ENCODE data around the gene CDC40. TPM values are rescaled to one million over a fixed set of nuclear protein-coding genes. Genes with fewer than 3 reads are reported as not detected.
"Not testable (repeated sequence)": the region's sequence is repeated elsewhere in the genome, so short reads cannot be mapped to it uniquely, and the experiment has no call there.

The CDC40 gene
- total RNA-seq, 4 donors from 2014 or later: 27.4 to 32.0 (median 28.8) TPM

- no peaks in the 10 kb centered on the region for H3K36me3 ChIP-seq
- H3K4me3 ChIP-seq (replicated peaks in 1 of 3): no peak overlapping the region
- intact Hi-C loops (cut with DNase I): no loop called here
- no peak for TF ChIP-seq POLR2A (IDR thresholded peaks at IDR 0.05)
- no peak for TF ChIP-seq CTCF (IDR thresholded peaks at IDR 0.05)
- no peak for DNase-seq
- WGBS, 2 donors: 83 to 84% methylated on average over 4 of the region's 4 CpGs
- H3K27ac ChIP-seq: no peak overlapping the region
- no peaks in the 10 kb centered on the region for H3K27me3 ChIP-seq
- no peaks in the 10 kb centered on the region for H3K4me1 ChIP-seq
- H3K9me3 ChIP-seq: no peaks in the 10 kb centered on the region
These were observed 89.9 kb downstream of the CDC40 start for GRCh38 chr6:110270165-110270564.

GRCh38 chr6:110271732-110272022, 91.5 kb downstream of the CDC40 start:
- DNase-seq: no peak
- H3K9me3 ChIP-seq: no peaks in the 10 kb centered on the region
- no peak for TF ChIP-seq POLR2A (IDR thresholded peaks at IDR 0.05)
- no peak for TF ChIP-seq CTCF (IDR thresholded peaks at IDR 0.05)
- H3K27ac ChIP-seq: no peak overlapping the region
- H3K4me3 ChIP-seq (replicated peaks in 1 of 3): no peak overlapping the region
- no peaks in the 10 kb centered on the region for H3K36me3 ChIP-seq
- WGBS, 2 donors: 94 to 95% methylated on average over 1 of the region's 1 CpG
- H3K27me3 ChIP-seq: no peaks in the 10 kb centered on the region
- intact Hi-C loops (cut with DNase I): no loop called here
- no peaks in the 10 kb centered on the region for H3K4me1 ChIP-seq

GRCh38 chr6:110272781-110273180, 92.6 kb downstream of the CDC40 start:
- H3K4me3 ChIP-seq (replicated peaks in 1 of 3); H3K9me3 ChIP-seq; DNase-seq; intact Hi-C loops (cut with DNase I); H3K4me1 ChIP-seq; H3K27ac ChIP-seq; H3K36me3 ChIP-seq; H3K27me3 ChIP-seq: not testable (repeated sequence)

- Histone ChIP-seq H3K9me3 (no peaks in the 10 kb centered on the region), H3K4me1 (no peaks in the 10 kb centered on the region), H3K36me3 (no peaks in the 10 kb centered on the region), H3K4me3 (replicated peaks in 1 of 3) (no peak overlapping the region), H3K27ac (no peak overlapping the region), H3K27me3 (no peaks in the 10 kb centered on the region)
- TF ChIP-seq POLR2A (IDR thresholded peaks at IDR 0.05) (no peak), CTCF (IDR thresholded peaks at IDR 0.05) (no peak)
- WGBS, 2 donors: 66 to 71% methylated on average over 7 of the region's 7 CpGs
- intact Hi-C loops (cut with DNase I): no loop called here
- no peak for DNase-seq
These were observed 97.0 kb downstream of the CDC40 start for GRCh38 chr6:110277100-110277665.

Other genes starting within 250 kb of the CDC40 start
- gene GPR6, start 202.1 kb upstream of the CDC40 start, total RNA-seq: not detected
- gene WASF1, start 757 bp upstream of the CDC40 start, total RNA-seq: 10 to 100 TPM in 2 of 4 donors, 1 to 10 TPM in 2; 2.0 to 13.0 (median 7.7) TPM
- 10 to 100 TPM in 1 of 4 donors, 1 to 10 TPM in 3; 2.6 to 12.6 (median 4.0) TPM for gene METTL24, start 177.9 kb downstream of the CDC40 start, total RNA-seq
- gene DDO, start 235.1 kb downstream of the CDC40 start, total RNA-seq: 1 to 10 TPM; 2.5 to 5.0 (median 2.6) TPM

All from thyroid gland (tissue), 4 donors.